Activated CD4-positive, alpha-beta T cell treated with anti-CD3 and anti-CD28 coated beads, Interleukin-2, amount 50 U/mL, for 48 hours (primary cell): Measurements from ENCODE around the gene HOXD1.
A peak's percentile ranks its signal among the peaks of the same experiment; 100 is the strongest.

Source experiments
- DNase-seq, 2 experiments: peaks; one replicate each; pipeline ENCODE4 v3.0.0-alpha.2; 2020

The HOXD1 gene

DNA sequence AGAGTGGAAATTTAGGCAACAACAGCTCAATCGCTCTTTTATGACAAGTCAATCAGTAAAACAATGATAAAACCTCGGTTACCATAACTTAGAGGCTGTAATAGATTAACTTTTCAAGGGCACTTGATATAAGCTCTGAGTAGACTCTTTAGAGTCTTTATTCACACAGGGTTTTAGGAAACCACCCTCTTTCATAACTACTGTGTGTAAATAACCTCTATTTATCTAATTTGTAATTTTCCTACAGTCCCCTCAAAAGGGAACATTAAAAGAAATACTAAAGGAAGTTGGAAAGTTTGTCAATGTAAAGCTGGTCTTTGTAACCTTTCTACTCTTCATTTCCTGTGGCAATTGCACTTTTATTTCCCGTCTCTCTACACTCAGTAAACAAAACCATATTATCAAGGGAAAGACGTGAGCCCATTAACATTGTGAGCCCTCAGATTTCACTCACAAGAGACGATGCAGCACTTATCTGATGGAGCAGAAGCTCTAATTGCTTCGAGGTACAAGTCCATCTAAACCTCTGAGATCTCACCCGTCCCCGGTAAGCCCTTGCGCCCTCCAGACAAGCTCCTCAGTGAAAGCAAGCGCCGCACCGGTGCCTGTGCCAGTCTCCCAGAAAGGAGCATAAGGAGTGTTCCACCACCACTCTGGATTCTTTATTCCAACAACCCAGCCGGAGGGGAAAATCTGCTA, 1.1 kb upstream of the HOXD1 start:
- no peak for DNase-seq

DNA sequence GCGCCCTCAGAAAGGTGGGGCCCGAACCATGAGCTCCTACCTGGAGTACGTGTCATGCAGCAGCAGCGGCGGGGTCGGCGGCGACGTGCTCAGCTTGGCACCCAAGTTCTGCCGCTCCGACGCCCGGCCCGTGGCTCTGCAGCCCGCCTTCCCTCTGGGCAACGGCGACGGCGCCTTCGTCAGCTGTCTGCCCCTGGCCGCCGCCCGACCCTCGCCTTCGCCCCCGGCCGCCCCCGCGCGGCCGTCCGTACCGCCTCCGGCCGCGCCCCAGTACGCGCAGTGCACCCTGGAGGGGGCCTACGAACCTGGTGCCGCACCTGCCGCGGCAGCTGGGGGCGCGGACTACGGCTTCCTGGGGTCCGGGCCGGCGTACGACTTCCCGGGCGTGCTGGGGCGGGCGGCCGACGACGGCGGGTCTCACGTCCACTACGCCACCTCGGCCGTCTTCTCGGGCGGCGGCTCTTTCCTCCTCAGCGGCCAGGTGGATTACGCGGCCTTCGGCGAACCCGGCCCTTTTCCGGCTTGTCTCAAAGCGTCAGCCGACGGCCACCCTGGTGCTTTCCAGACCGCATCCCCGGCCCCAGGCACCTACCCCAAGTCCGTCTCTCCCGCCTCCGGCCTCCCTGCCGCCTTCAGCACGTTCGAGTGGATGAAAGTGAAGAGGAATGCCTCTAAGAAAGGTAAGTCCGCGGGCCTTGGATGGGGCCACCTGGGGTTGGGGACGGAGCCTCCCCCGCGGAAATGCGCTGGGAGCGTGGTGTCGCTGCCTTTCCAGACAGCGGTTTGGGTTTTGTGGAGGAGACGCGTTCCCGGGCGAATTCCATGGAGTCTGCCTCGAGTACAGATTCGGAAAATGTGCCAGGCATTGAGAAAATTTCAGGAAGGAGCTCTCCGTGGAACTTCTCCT, 559 bp downstream of the HOXD1 start:
- DNase-seq, result peak in 1 of 2 experiments; percentile 7

GRCh38 chr2:176189681-176190641, 1.5 kb downstream of the HOXD1 start:
- no peak for DNase-seq

DNA sequence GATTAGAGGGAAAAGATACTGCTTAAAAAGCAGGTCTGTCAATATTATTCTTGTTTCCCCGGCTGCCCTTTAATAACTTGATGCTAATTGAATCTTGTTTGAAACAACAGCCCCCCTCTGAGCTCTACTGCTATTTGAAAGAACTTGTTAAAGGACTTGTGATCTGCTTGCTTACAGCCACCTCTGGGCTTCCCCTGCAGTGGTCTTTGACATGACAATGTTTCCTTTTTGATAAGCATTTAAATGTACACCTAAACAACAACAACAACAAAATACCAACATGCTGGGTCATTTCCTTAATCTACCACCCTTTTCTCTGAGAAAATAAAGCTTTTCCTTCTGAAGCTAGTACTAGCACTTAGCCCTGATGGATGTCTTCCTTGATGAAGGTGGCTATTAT, 3.9 kb downstream of the HOXD1 start:
- no peak for DNase-seq

- DNase-seq, result no peak
These were observed 4.6 kb downstream of the HOXD1 start for GRCh38 chr2:176193048-176193447.

DNA sequence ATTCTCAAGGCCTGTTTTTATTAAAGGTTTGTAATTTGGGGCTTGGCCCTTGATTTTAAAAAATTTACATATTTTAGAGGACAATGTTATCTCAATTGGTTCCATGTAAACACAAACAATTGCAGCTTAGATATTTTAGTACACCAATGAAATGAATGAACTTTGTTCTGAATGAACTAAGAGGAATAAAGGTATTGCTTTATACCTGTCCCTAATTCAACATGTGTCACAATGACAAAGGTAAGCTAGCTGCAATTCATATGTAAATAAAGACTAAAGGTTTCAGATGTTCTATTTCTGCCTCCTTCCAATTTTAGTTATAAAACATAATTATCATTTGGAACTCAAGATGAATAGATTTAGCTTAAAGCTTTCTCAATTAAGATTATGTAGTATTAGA, 11.4 kb downstream of the HOXD1 start:
- DNase-seq, result no peak

DNA sequence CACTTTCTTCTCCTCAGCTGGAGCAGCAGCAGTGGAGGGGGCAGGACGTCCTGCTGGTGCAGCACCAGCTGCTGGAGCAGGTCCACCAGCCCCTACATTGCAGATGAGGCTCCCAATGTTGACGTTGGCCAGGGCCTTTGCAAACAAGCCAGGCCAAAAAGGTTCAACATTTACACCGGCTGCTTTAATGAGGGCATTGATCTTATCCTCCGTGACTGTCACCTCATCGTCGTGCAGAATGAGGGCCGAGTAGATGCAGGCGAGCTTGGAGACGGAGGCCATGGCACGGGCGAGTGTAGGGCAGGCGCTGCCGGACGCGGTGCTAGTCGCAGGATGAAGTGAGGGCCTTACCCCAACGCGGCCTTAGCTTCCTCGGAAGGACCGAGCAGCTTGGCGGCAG, 12.5 kb downstream of the HOXD1 start:
- DNase-seq, result no peak

- DNase-seq, result no peak
These were observed 14.0 kb downstream of the HOXD1 start for GRCh38 chr2:176202491-176202890.

- DNase-seq, result no peak
These were observed 16.7 kb downstream of the HOXD1 start for GRCh38 chr2:176205126-176205525.

DNA sequence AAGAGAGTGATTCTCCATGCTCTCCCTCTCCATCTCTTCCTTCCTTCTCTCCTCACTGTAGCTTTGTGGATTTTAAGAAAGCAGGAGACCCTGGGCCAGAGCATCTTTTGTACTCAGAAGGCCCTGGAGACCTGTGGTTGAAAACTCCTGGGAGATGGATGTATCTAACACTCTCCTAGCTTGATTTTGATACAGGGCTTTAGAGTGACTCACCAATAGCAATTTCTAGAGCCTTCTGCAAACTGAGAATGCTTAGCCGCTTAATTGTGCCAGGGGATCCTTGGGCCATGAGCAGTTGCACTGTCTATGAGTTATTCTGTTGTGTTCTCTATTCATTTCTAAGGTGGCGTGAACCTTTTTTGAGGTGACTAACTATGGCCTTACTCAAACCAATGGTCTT, 17.7 kb downstream of the HOXD1 start:
- no peak for DNase-seq

DNA sequence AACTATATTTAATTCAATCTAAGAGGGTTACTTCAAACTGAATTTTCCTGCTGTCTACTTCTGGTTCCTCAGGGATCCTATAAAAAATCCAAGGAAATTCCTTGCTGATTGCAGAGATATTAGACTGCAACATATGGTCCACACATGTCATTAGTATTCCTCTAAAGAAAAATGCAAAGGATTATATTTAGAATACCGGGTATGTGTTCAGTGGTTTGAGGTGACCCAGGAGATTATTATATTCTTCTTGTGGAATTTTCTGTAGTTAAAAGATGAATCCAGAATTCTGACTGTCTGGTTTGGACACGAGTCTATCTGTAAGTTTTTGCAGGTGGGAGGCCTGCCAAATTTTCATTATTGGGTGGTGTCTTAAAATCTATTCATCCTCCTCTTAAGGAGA, 18.2 kb downstream of the HOXD1 start:
- DNase-seq, result no peak

DNA sequence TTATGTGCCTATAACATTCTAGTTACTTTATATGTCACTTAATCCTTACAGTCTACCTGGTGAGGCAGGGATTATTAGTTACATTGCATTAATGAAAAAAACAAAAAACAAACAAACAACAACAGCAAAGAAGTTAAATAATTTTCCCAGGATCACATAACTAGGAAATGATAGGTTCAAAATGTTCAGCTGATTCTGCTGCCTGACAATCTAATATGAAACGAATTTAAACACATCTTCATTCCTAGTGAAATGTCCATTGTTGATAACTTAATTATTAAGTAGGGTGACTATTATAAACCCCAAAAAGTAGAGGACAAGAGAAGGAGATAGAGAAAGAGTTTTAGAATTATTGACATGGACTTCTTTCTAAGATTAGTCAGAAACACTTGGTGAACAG, 22.6 kb downstream of the HOXD1 start:
- DNase-seq, result no peak

DNA sequence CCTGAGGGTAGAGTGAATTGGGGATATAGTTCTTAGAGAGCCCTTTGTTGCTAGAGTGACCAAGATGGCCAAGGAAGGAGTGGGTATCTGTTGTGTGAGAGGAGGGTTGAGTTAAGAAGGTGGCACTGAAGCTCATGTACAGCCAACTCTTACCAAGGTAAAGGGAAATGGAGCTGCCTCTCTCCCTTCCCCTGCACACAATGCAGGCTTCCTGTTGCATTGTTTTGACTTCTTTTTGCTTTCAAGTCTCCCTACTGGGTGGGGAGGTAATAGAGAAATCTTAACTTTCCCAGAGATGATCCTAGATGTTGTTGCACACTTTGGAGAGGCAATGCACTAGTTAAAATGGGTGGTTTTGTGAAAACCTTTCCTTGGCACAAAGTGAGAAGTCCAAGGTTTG, 23.8 kb downstream of the HOXD1 start:
- no peak for DNase-seq

DNA sequence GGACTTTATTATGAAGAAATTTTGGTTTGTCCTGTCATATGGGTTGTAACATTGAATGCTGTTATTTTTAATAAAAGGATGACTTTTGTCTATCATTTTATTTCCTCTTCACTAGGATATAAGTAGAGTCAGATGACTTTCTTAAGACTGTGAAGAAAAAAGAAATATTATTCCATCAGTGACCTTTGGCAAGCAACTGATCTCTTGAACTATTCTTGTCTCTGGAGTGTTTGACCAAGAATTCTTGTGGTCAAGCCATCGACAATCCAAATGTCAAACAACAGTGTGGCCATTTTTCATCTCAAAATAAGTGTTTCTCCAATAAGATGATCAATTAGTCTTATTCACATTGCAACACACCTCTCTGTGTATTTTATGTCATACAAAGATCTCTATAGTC, 24.9 kb downstream of the HOXD1 start:
- DNase-seq, result no peak

DNA sequence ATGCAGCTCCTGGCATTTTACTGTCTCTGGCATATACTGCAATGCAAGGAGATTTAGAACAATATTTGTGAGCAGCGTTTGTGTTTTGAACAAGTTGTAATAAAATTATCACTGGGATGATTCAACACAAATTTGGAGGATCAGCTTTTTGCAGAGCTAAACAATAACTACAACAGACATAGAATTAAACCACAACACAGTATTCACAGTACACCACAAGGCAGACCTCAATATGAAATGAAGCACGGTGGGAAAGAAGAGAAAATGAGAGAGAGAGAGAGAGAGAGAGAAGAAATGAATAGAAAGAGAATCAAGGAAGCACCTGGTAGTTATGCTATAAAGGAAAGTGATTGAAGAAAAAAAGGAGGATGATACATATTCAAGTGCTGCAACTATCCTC, 39.4 kb downstream of the HOXD1 start:
- no peak for DNase-seq

- no peak for DNase-seq
These were observed 45.7 kb downstream of the HOXD1 start for GRCh38 chr2:176234156-176234555.

DNA sequence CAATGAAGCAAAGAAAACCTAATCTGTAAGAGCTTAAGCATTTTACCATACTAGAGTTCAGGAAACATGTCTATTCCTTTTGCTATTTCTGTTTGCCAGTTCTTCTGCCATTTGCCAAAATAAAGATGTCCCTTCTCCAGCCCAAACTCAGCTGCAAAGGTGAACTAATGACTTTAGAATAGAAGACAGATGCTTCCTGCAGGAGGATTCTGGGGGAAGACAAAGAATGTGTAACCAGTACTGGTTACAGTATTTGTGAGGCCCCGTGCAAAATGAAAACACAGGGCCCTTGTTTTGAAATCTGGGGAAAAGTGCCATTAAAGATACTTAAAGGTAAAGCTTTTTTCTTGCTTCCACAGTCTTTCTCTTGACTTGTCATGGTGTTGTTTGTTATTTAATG, 46.5 kb downstream of the HOXD1 start:
- no peak for DNase-seq

DNA sequence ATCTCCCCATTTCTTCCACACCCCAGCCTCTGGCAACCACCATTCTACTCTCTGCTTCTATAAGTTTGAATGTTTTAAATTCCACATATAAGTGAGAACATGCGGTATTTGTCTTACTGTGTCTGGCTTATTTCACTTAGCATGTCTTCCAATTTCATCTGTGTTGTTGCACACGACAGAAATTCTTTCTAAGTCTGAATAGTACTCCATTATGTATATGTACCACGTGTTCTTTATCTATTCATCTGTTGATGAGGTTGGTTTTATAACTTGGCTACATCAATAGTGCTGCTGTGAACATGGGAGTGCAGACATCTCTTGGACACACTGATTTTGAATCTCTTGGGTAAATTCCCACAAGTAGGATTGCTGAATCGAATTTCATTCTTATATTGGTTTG, 49.0 kb downstream of the HOXD1 start:
- DNase-seq, result no peak

DNA sequence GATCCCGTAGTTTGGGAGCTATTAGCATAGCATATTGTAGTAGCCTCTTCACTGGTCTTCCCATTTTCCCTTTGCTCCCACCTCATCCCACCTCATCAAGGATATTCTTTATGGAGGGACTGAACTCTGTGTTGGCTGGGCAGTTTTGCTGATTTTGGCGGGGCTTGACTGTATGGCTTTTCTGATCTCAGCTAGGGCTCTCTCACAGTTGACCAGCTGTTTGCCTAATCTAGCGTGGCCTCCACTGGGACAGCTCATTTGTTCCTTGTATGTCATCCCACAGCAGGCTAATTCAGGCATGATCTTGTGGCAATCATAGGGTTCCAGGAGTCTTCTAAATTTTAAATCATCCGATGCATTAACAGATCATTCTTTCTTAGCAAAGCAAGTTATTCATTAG, 50.6 kb downstream of the HOXD1 start:
- no peak for DNase-seq

GRCh38 chr2:176240301-176240700, 51.8 kb downstream of the HOXD1 start:
- DNase-seq, result no peak
